GM23248 (cell line): Measurements from ENCODE around the gene PSMG4.

Source experiments
- EZH2 ChIP-seq: fragments of 200-600 bp; sonication (generic); IDR thresholded peaks from 2 replicates; pipeline ENCODE4 v1.6.1; 2018; ENCODE audit warnings: antibody characterized with exemption, mild to moderate bottlenecking; ENCODE audit not compliant: insufficient read depth, poor library complexity, severe bottlenecking
- EZH2phosphoT487 ChIP-seq: fragments of 200-600 bp; sonication (generic); IDR thresholded peaks from 2 replicates; pipeline ENCODE4 v1.6.1; 2018; ENCODE audit warnings: antibody characterized with exemption, moderate library complexity, mild to moderate bottlenecking, low read depth; ENCODE audit not compliant: insufficient read depth

DNA sequence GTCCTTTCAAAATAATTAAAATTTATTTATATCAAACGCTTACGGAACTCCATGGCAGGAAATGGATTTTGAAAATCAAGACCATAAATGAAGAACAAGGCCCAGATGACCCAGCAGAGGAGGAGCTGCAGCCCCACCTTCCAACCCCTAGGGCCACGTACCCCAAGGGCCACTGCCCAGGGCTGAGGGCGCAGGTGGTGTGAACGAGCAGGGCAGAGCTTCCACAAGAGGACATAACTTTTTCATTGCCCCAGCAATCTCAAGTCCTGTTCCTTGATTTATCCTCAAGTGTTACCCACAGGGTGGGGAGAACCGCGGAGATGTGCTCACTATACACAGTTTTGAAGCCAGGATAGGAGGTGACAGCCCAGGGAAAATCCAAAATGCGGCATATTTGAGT lies 42.8 kb downstream of the PSMG4 start:
- TF ChIP-seq EZH2phosphoT487 = no peak
- no peak for TF ChIP-seq EZH2
